H1 (cell line): ENCODE measurements around the gene F8. TPM values are rescaled to one million over a fixed set of nuclear protein-coding genes. Genes with fewer than 3 reads are reported as not detected.

ENCODE experiments used
- CTCF ChIA-PET: fragments of 300-600 bp; sonication (Branson Sonifier 250); formaldehyde crosslinking; loops from one replicate; lab custom pipeline; 2021; ENCODE audit not compliant: partially characterized antibody; lab: Charles Lee
- POLR2A ChIA-PET: fragments of 300-600 bp; sonication (Branson Sonifier 250); formaldehyde crosslinking; loops from one replicate; lab custom pipeline; 2021; ENCODE audit warnings: inconsistent platforms; ENCODE audit not compliant: partially characterized antibody; lab: Charles Lee
- DNase-seq, 2 experiments: peaks; one replicate each; pipeline versions ENCODE4 v3.0.0 to v3.0.0-alpha.2; 2010 to 2022; ENCODE audit warnings: low spot score in 2 of 2, low read depth in 1 of 2, mixed read lengths in 1 of 2
- FAIRE-seq: peaks from 2 replicates; lab custom pipeline; 2011; peaks lifted over from hg19 to GRCh38; lab: Jason Lieb, UNC
- H2AFZ ChIP-seq: 2 replicates; pipeline ENCODE4 v1.8.1; 2012; ENCODE audit warnings: low read length, inconsistent platforms
- H2AK5ac ChIP-seq: 2 replicates; pipeline ENCODE4 v1.6.1; 2013; ENCODE audit warnings: low read depth, low read length
- H2BK120ac ChIP-seq: replicated peaks from 2 replicates; pipeline ENCODE3; 2013; ENCODE audit warnings: low read depth, low read length, inconsistent platforms
- H2BK12ac ChIP-seq: 2 replicates; pipeline ENCODE4 v1.6.1; 2013; ENCODE audit warnings: low read depth, low read length
- H2BK15ac ChIP-seq: 2 replicates; pipeline ENCODE4 v1.6.1; 2013; ENCODE audit warnings: low read length
- H2BK20ac ChIP-seq: 2 replicates; pipeline ENCODE4 v1.6.1; 2013; ENCODE audit warnings: low read length
- H2BK5ac ChIP-seq: 2 replicates; pipeline ENCODE4 v1.6.1; 2013; ENCODE audit warnings: low read depth, low read length
- H3K14ac ChIP-seq: 2 replicates; pipeline ENCODE4 v1.6.1; 2013; ENCODE audit warnings: inconsistent platforms; ENCODE audit not compliant: insufficient read length
- H3K18ac ChIP-seq: 2 replicates; pipeline ENCODE4 v1.6.1; 2013; ENCODE audit warnings: low read length; ENCODE audit errors: extremely low read depth
- H3K23ac ChIP-seq: 2 replicates; pipeline ENCODE4 v1.6.1; 2013; ENCODE audit warnings: inconsistent platforms; ENCODE audit not compliant: insufficient read length
- H3K23me2 ChIP-seq: 2 replicates; pipeline ENCODE4 v1.6.1; 2013; ENCODE audit warnings: low read depth, low read length
- H3K27ac ChIP-seq: 2 replicates; pipeline ENCODE4 v1.6.1; 2011; ENCODE audit warnings: low read depth, low read length, inconsistent platforms
- H3K27me3 ChIP-seq, 4 experiments: replicated peaks in 1 of 4; 1 replicate in 1 of 4; 2 replicates in 3 of 4; pipeline versions ENCODE4 v1.6.1 to v1.8.1; 2011 to 2013; ENCODE audit warnings: low read length in 3 of 4, mild to moderate bottlenecking in 3 of 4, inconsistent platforms in 2 of 4, mixed read lengths in 2 of 4, moderate library complexity in 1 of 4; ENCODE audit not compliant: control insufficient read depth in 3 of 4, insufficient read depth in 3 of 4; ENCODE audit errors: extremely low read depth in 1 of 4
- H3K36me3 ChIP-seq, 4 experiments: 2 replicates each; pipeline versions ENCODE4 v1.6.1 to v1.8.1; 2011 to 2013; ENCODE audit warnings: mild to moderate bottlenecking in 4 of 4, low read length in 3 of 4, moderate library complexity in 2 of 4, control low read depth in 1 of 4, inconsistent platforms in 1 of 4; ENCODE audit not compliant: insufficient read depth in 4 of 4, control insufficient read depth in 2 of 4
- H3K4ac ChIP-seq: replicated peaks from 2 replicates; pipeline ENCODE3; 2013; ENCODE audit warnings: low read length, low read depth, mixed read lengths, inconsistent platforms; ENCODE audit not compliant: insufficient read length
- H3K4me1 ChIP-seq, 4 experiments: replicated peaks in 1 of 4; 1 replicate in 1 of 4; 2 replicates in 3 of 4; pipeline versions ENCODE4 v1.6.1 to v1.8.1; 2011 to 2013; ENCODE audit warnings: low read length in 3 of 4, inconsistent platforms in 2 of 4, mixed read lengths in 1 of 4; ENCODE audit not compliant: insufficient read depth in 4 of 4, control insufficient read depth in 3 of 4
- H3K4me2 ChIP-seq, 2 experiments: 2 replicates each; pipeline versions ENCODE4 v1.6.1 to v1.8.1; 2011 to 2013; ENCODE audit warnings: low read depth in 2 of 2, low read length in 2 of 2, control low read depth in 1 of 2, inconsistent platforms in 1 of 2, mild to moderate bottlenecking in 1 of 2; ENCODE audit not compliant: insufficient read depth in 1 of 2
- H3K4me3 ChIP-seq, 4 experiments: fragments of 200-600, 300-600 bp in 1 of 4; sonication (generic), shearing (Covaris generic), sonication (Bioruptor Twin) in 1 of 4; 2 replicates each; pipeline versions ENCODE4 v1.5.1 to v1.8.1; 2011 to 2016; ENCODE audit warnings: low read length in 4 of 4, low read depth in 3 of 4, control low read depth in 2 of 4, inconsistent platforms in 2 of 4, mild to moderate bottlenecking in 2 of 4, mixed read lengths in 1 of 4, moderate library complexity in 1 of 4; ENCODE audit not compliant: insufficient read depth in 2 of 4; ENCODE audit errors: extremely low read depth in 1 of 4
- H3K56ac ChIP-seq: replicated peaks from 2 replicates; pipeline ENCODE3; 2013; ENCODE audit warnings: low read depth, mild to moderate bottlenecking, mixed read lengths, low read length, inconsistent platforms; ENCODE audit not compliant: insufficient read length
- H3K79me1 ChIP-seq: 2 replicates; pipeline ENCODE4 v1.6.1; 2013; ENCODE audit warnings: low read depth, low read length, control low read depth
- H3K79me2 ChIP-seq, 2 experiments: 2 replicates each; pipeline versions ENCODE4 v1.6.1 to v1.8.1; 2012 to 2013; ENCODE audit warnings: low read length in 2 of 2, mild to moderate bottlenecking in 2 of 2, inconsistent platforms in 1 of 2; ENCODE audit not compliant: insufficient read depth in 2 of 2, control insufficient read depth in 1 of 2
- H3K9ac ChIP-seq, 4 experiments: replicated peaks in 1 of 4; 1 replicate in 1 of 4; 2 replicates in 3 of 4; pipeline versions ENCODE4 v1.6.1 to v1.8.1; 2011 to 2013; ENCODE audit warnings: low read depth in 3 of 4, low read length in 3 of 4, control low read depth in 2 of 4, mild to moderate bottlenecking in 2 of 4, moderate library complexity in 2 of 4, inconsistent platforms in 1 of 4; ENCODE audit errors: extremely low read depth in 1 of 4
- H3K9me3 ChIP-seq, 2 experiments: 2 replicates each; pipeline versions ENCODE4 v1.6.1 to v1.8.1; 2012 to 2013; ENCODE audit warnings: mild to moderate bottlenecking in 2 of 2, moderate library complexity in 2 of 2, control low read depth in 1 of 2, inconsistent platforms in 1 of 2, low read depth in 1 of 2, low read length in 1 of 2, mixed read lengths in 1 of 2; ENCODE audit not compliant: insufficient read depth in 2 of 2
- H4K20me1 ChIP-seq, 2 experiments: replicated peaks in 1 of 2; 2 replicates each; pipeline versions ENCODE3 to v1.8.1; 2011 to 2013; ENCODE audit warnings: inconsistent platforms in 2 of 2, low read length in 2 of 2, mild to moderate bottlenecking in 1 of 2; ENCODE audit not compliant: insufficient read depth in 2 of 2, control insufficient read depth in 1 of 2
- H4K5ac ChIP-seq: 2 replicates; pipeline ENCODE4 v1.6.1; 2013; ENCODE audit warnings: low read length, low read depth, mixed read lengths, inconsistent platforms; ENCODE audit not compliant: insufficient read length
- H4K8ac ChIP-seq: 2 replicates; pipeline ENCODE4 v1.8.0; 2013; ENCODE audit warnings: mild to moderate bottlenecking, moderate library complexity, low read length, inconsistent platforms; ENCODE audit not compliant: insufficient read depth; ENCODE audit errors: extremely low read depth
- H4K91ac ChIP-seq: replicated peaks from 2 replicates; pipeline ENCODE3; 2013; ENCODE audit warnings: low read length, mixed read lengths, inconsistent platforms; ENCODE audit not compliant: insufficient read length
- HDAC6 ChIP-seq: IDR thresholded peaks from one replicate; pipeline ENCODE4 v1.7.1; 2012; ENCODE audit warnings: low read depth, mild to moderate bottlenecking, inconsistent platforms, low read length, moderate library complexity
- JUN ChIP-seq: IDR thresholded peaks from 2 replicates; pipeline ENCODE4 v1.6.1; 2011; ENCODE audit warnings: low read depth, mild to moderate bottlenecking, improper control_type of control experiment, low read length
- POU5F1 ChIP-seq: IDR thresholded peaks from 2 replicates; pipeline ENCODE4 v1.6.1; 2011; ENCODE audit warnings: low read depth, mild to moderate bottlenecking, low read length, moderate library complexity
- RAD21 ChIP-seq, 2 experiments: IDR thresholded peaks in 1 of 2; conservative IDR thresholded peaks in 1 of 2; 2 replicates each; pipeline ENCODE4 v1.6.1; 2011; ENCODE audit warnings: low read depth in 2 of 2, low read length in 2 of 2, improper control_type of control experiment in 1 of 2, inconsistent platforms in 1 of 2, mild to moderate bottlenecking in 1 of 2, moderate library complexity in 1 of 2
- SIRT6 ChIP-seq: IDR thresholded peaks from one replicate; pipeline ENCODE4 v1.7.1; 2012; ENCODE audit warnings: low read length, inconsistent platforms
- TCF12 ChIP-seq: IDR thresholded peaks from 2 replicates; pipeline ENCODE4 v1.6.1; 2011; ENCODE audit warnings: low read depth, mild to moderate bottlenecking, low read length
- WGBS, 2 experiments: shearing (Covaris generic) in 1 of 2; methylation state at CpG; one replicate each; pipeline versions ENCODE4 v1.1.6 to v1.1.7; 2013 to 2015; ENCODE audit warnings: low lambda C conversion rate in 2 of 2, mixed read lengths in 2 of 2, inconsistent platforms in 1 of 2, low coverage in 1 of 2, missing lambda C conversion rate in 1 of 2; ENCODE audit not compliant: insufficient replicate concordance in 2 of 2, insufficient coverage in 1 of 2, insufficient read length in 1 of 2; ENCODE audit errors: extremely low coverage in 1 of 2, missing lambda C conversion rate in 1 of 2; 5-methylcytosine and 5-hydroxymethylcytosine counted together
- polyA plus RNA-seq, 7 experiments: library from polyadenylated mRNA; depleted of rRNA in 3 of 7; stranded (reverse) in 5 of 7; unstranded in 2 of 7; fragments of >200 nt in 5 of 7; fragments of 200-250 nt in 2 of 7; gene quantifications; 1 replicate in 5 of 7; 2 replicates in 1 of 7; 4 replicates in 1 of 7; pipeline versions ENCODE4 v1.2.1 to v1.2.3, GENCODE V29; 2011 to 2013; ENCODE audit warnings: missing spikeins in 2 of 7, mixed read lengths in 2 of 7
- total RNA-seq: library from RNA; stranded (reverse); fragmentation: NEBNext Ultra II Directional; extraction: Animal tissue kit (Norgen Biotek cat#: 25700); gene quantifications from 2 replicates; pipeline ENCODE4 v1.2.1, GENCODE V29; 2021
- TF ChIP-seq, protein P1 (sequence below), 3 experiments: IDR thresholded peaks; 1 replicate in 2 of 3; 2 replicates in 1 of 3; pipeline versions ENCODE4 v1.5.1 to v1.6.1; 2011; ENCODE audit warnings: low read length in 3 of 3, mild to moderate bottlenecking in 3 of 3, inconsistent platforms in 2 of 3, low read depth in 1 of 3, moderate library complexity in 1 of 3; ENCODE audit not compliant: insufficient read depth in 1 of 3; ENCODE audit errors: control extremely low read depth in 1 of 3

F8 gene
- total and polyA plus RNA-seq, 2 of the 8 experiments (the other 6 are each of a cell fraction or from before 2014, with no cell fraction given): 1.1 to 2.6 TPM

DNA sequence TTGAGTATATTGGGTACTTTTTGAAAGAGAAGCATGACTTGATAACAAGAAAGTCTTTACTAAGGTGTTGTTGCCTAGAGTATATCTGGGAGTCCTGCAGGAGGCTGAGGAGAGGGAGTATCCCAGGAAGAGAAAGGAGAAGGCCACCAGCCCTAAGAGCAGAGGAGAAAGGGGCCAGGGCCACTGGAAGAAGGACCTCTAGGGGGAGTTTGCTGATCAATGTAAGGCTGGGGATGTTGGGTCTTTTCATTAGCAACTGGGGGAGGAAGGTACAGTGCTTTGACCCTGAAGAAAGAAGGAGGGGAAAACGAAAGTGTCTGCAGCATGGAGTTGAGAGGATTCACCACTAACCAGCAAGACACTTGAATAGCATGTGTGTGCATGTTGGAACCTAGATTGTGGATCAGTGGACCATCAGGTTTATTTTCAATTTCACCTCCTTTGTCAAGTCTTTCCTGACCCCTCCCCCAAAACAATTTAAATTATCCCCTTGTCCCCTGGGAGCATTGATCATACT lies 192.5 kb downstream of the F8 start:
- Histone ChIP-seq H2BK12ac (no peak overlapping the region), H2BK120ac (no peak overlapping the region), H2AK5ac (no peak overlapping the region), H3K18ac (no peak overlapping the region), H3K4ac (no peak overlapping the region), H2BK5ac (no peak overlapping the region), H2BK20ac (no peak overlapping the region), H3K27ac (no peak overlapping the region), H3K79me2 (no peaks in the 10 kb centered on the region), H4K20me1 (no peaks in the 10 kb centered on the region), H3K79me1 (no peaks in the 10 kb centered on the region), H3K36me3 (no peaks in the 10 kb centered on the region), H3K23ac (no peak overlapping the region), H3K4me3 (no peak overlapping the region), H4K5ac (no peak overlapping the region), H3K56ac (no peak overlapping the region), H3K4me2 (no peak overlapping the region), H4K8ac (no peak overlapping the region), H3K14ac (no peak overlapping the region), H3K9me3 (no peaks in the 10 kb centered on the region), H4K91ac (no peak overlapping the region), H3K27me3 (no peaks in the 10 kb centered on the region), H3K4me1 (no peaks in the 10 kb centered on the region), H3K9ac (no peak overlapping the region), H2BK15ac (no peak overlapping the region), H2AFZ (no peak overlapping the region; the same call in 1 of the 2 replicates), H3K23me2 (no peaks in the 10 kb centered on the region)
- FAIRE-seq (no peak), DNase-seq (no peak)
- POLR2A ChIA-PET: interaction anchor here (1.1 kb wide), 1 partner anchor 52 kb away, joined by 3 read pairs; no protein-coding TSS in a partner anchor
- WGBS, 2 experiments: 100% methylated on average over 1 of the region's 1 CpG; no CpG with 5 or more reads in 1 of the 2 experiments
- CTCF ChIA-PET: no interaction called here
- TF ChIP-seq POU5F1 (no peak), HDAC6 (no peak), TCF12 (no peak), JUN (no peak), SIRT6 (no peak), RAD21 (IDR thresholded peaks at IDR 0.05 in 1 of 2, conservative IDR thresholded peaks at IDR 0.05 in 1 of 2; ENCODE audit: low read depth in 2 of 2, low read length in 2 of 2) (peak in 1 of 2 experiments; percentile 3; a peak in 1 of 4 replicates)
- TF ChIP-seq, protein P1, sequence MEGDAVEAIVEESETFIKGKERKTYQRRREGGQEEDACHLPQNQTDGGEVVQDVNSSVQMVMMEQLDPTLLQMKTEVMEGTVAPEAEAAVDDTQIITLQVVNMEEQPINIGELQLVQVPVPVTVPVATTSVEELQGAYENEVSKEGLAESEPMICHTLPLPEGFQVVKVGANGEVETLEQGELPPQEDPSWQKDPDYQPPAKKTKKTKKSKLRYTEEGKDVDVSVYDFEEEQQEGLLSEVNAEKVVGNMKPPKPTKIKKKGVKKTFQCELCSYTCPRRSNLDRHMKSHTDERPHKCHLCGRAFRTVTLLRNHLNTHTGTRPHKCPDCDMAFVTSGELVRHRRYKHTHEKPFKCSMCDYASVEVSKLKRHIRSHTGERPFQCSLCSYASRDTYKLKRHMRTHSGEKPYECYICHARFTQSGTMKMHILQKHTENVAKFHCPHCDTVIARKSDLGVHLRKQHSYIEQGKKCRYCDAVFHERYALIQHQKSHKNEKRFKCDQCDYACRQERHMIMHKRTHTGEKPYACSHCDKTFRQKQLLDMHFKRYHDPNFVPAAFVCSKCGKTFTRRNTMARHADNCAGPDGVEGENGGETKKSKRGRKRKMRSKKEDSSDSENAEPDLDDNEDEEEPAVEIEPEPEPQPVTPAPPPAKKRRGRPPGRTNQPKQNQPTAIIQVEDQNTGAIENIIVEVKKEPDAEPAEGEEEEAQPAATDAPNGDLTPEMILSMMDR (IDR thresholded peaks at IDR 0.05; ENCODE audit: control extremely low read depth in 1 of 3, insufficient read depth in 1 of 3, low read depth in 1 of 3, low read length in 3 of 3): peak in 1 of 3 experiments; percentile 26; a peak in 1 of 4 replicates
